SK-N-SH (cell line): ENCODE results near the gene LRRC25. TPM values are rescaled to one million over a fixed set of nuclear protein-coding genes. Genes with fewer than 3 reads are reported as not detected.

ENCODE experiments used
- CTCF ChIA-PET: fragments of 300-600, 350-600 bp; formaldehyde crosslinking; extraction: SDS; loops from one replicate; lab custom pipeline; 2021; lab: Yijun Ruan, JAX
- POLR2A ChIA-PET: fragments of 350-600 bp; sonication (Branson Sonifier 250); formaldehyde crosslinking; extraction: SDS; loops from one replicate; lab custom pipeline; 2020; ENCODE audit warnings: antibody characterized with exemption, inconsistent platforms; lab: Yijun Ruan, JAX
- DNase-seq: peaks from one replicate; pipeline ENCODE4 v3.0.0; 2012
- H2AFZ ChIP-seq: fragments of 200-600 bp; sonication (generic); 2 replicates; pipeline ENCODE4 v1.8.1; 2016; ENCODE audit warnings: antibody characterized with exemption, mild to moderate bottlenecking, low read depth
- H3F3A ChIP-seq: fragments of 200-600 bp; sonication (generic); replicated peaks from 2 replicates; pipeline ENCODE3; 2016; ENCODE audit warnings: antibody characterized with exemption, mild to moderate bottlenecking; ENCODE audit not compliant: insufficient read depth
- H3K27ac ChIP-seq, 2 experiments: fragments of 200-500 bp in 1 of 2; fragments of 200-600 bp in 1 of 2; sonication (Bioruptor generic) in 1 of 2; sonication (generic), shearing (Covaris generic) in 1 of 2; 2 replicates each; pipeline versions ENCODE4 v1.5.1 to v1.6.1; 2014 to 2016; ENCODE audit warnings: low read depth in 2 of 2, inconsistent platforms in 1 of 2, low read length in 1 of 2, mild to moderate bottlenecking in 1 of 2, mixed read lengths in 1 of 2
- H3K27me3 ChIP-seq: fragments of 200-600 bp; sonication (generic), shearing (Covaris generic); 2 replicates; pipeline ENCODE4 v1.6.1; 2016; ENCODE audit warnings: mixed run types; ENCODE audit not compliant: insufficient read depth
- H3K36me3 ChIP-seq, 2 experiments: fragments of 200-500 bp in 1 of 2; fragments of 200-600 bp in 1 of 2; sonication (Bioruptor generic) in 1 of 2; sonication (generic) in 1 of 2; replicated peaks in 1 of 2; 2 replicates each; pipeline versions ENCODE3 to v1.5.1; 2014 to 2016; ENCODE audit warnings: low read length in 1 of 2, mild to moderate bottlenecking in 1 of 2; ENCODE audit not compliant: insufficient read depth in 2 of 2, control insufficient read depth in 1 of 2
- H3K4me1 ChIP-seq, 2 experiments: fragments of 200-500 bp in 1 of 2; fragments of 200-600 bp in 1 of 2; sonication (Bioruptor generic) in 1 of 2; sonication (generic), shearing (Covaris generic) in 1 of 2; 2 replicates each; pipeline versions ENCODE4 v1.5.1 to v1.6.1; 2014 to 2016; ENCODE audit warnings: low read depth in 1 of 2, low read length in 1 of 2, mixed run types in 1 of 2; ENCODE audit not compliant: insufficient read depth in 2 of 2, control insufficient read depth in 1 of 2
- H3K4me2 ChIP-seq: fragments of 200-600 bp; sonication (generic), shearing (Covaris generic); 2 replicates; pipeline ENCODE4 v1.6.1; 2017; ENCODE audit warnings: mixed run types
- H3K4me3 ChIP-seq, 2 experiments: fragments of 200-500 bp in 1 of 2; fragments of 200-600 bp in 1 of 2; sonication (Bioruptor generic) in 1 of 2; sonication (generic), shearing (Covaris generic) in 1 of 2; 2 replicates each; pipeline versions ENCODE4 v1.5.1 to v1.8.1; 2014 to 2016; ENCODE audit warnings: low read depth in 2 of 2, inconsistent platforms in 1 of 2, low read length in 1 of 2, mild to moderate bottlenecking in 1 of 2, mixed read lengths in 1 of 2, moderate library complexity in 1 of 2
- H3K79me2 ChIP-seq: fragments of 200-600 bp; sonication (generic); 2 replicates; pipeline ENCODE4 v1.8.1; 2017; ENCODE audit warnings: mild to moderate bottlenecking; ENCODE audit not compliant: insufficient read depth
- H3K9ac ChIP-seq: fragments of 200-600 bp; sonication (generic); 2 replicates; pipeline ENCODE4 v1.6.1; 2017; ENCODE audit warnings: mixed run types
- H3K9me2 ChIP-seq: fragments of 200-600 bp; sonication (generic); 2 replicates; pipeline ENCODE4 v1.6.1; 2017; ENCODE audit warnings: mixed run types
- H3K9me3 ChIP-seq: fragments of 200-600 bp; sonication (generic); 2 replicates; pipeline ENCODE4 v1.6.1; 2017; ENCODE audit warnings: mixed run types, mild to moderate bottlenecking, moderate library complexity
- H4K20me1 ChIP-seq: fragments of 200-600 bp; sonication (generic); 2 replicates; pipeline ENCODE4 v1.6.1; 2017; ENCODE audit warnings: mild to moderate bottlenecking, mixed run types; ENCODE audit not compliant: insufficient read depth
- CHD2 ChIP-seq: fragments of 150-350 bp; IDR thresholded peaks from 2 replicates; pipeline ENCODE4 v1.6.1; 2018; ENCODE audit warnings: low read length; ENCODE audit not compliant: partially characterized antibody
- EP300 ChIP-seq, 2 experiments: IDR thresholded peaks; 2 replicates each; pipeline versions ENCODE4 v1.4.0 to v1.6.1; 2012; ENCODE audit warnings: borderline replicate concordance in 1 of 2, low read depth in 1 of 2, low read length in 1 of 2
- FOXJ3 ChIP-seq: sonication (generic); formaldehyde crosslinking; IDR thresholded peaks from 2 replicates; pipeline ENCODE4 v1.5.1; 2020; ENCODE audit warnings: mild to moderate bottlenecking, missing genetic modification reagents
- FOXM1 ChIP-seq: IDR thresholded peaks from 2 replicates; pipeline ENCODE4 v1.4.0; 2012; ENCODE audit warnings: low read depth, mild to moderate bottlenecking
- GABPA ChIP-seq: IDR thresholded peaks from 2 replicates; pipeline ENCODE4 v1.4.0; 2012; ENCODE audit warnings: low read depth, mild to moderate bottlenecking
- JUND ChIP-seq: IDR thresholded peaks from 2 replicates; pipeline ENCODE4 v1.4.0; 2012
- MEF2A ChIP-seq: IDR thresholded peaks from 2 replicates; pipeline ENCODE4 v1.4.0; 2012; ENCODE audit warnings: low read depth, borderline replicate concordance
- NFIC ChIP-seq: IDR thresholded peaks from 2 replicates; pipeline ENCODE4 v1.4.0; 2012; ENCODE audit warnings: borderline replicate concordance
- NRF1 ChIP-seq: IDR thresholded peaks from 2 replicates; pipeline ENCODE4 v1.6.1; 2012; ENCODE audit warnings: low read depth, mild to moderate bottlenecking, low read length
- RAD21 ChIP-seq: IDR thresholded peaks from 2 replicates; pipeline ENCODE4 v1.6.1; 2012; ENCODE audit warnings: mild to moderate bottlenecking, low read length
- RCOR1 ChIP-seq: fragments of 150-350 bp; IDR thresholded peaks from 2 replicates; pipeline ENCODE4 v1.6.1; 2017; ENCODE audit warnings: antibody characterized with exemption, low read length
- RFX5 ChIP-seq: IDR thresholded peaks from 2 replicates; pipeline ENCODE4 v1.6.1; 2012; ENCODE audit warnings: mild to moderate bottlenecking, improper control_type of control experiment, low read length
- RXRA ChIP-seq: IDR thresholded peaks from 2 replicates; pipeline ENCODE4 v1.4.0; 2012; ENCODE audit warnings: low read depth, mild to moderate bottlenecking, borderline replicate concordance
- SIN3A ChIP-seq: IDR thresholded peaks from 2 replicates; pipeline ENCODE4 v1.6.1; 2012; ENCODE audit warnings: low read depth, mild to moderate bottlenecking, low read length, moderate library complexity, borderline replicate concordance
- SMC3 ChIP-seq: IDR thresholded peaks from 2 replicates; pipeline ENCODE4 v1.6.1; 2012; ENCODE audit warnings: low read depth, low read length, improper control_type of control experiment
- ZBTB33 ChIP-seq: IDR thresholded peaks from 2 replicates; pipeline ENCODE4 v1.4.0; 2012; ENCODE audit warnings: low read depth, borderline replicate concordance
- WGBS: methylation state at CpG from one replicate; pipeline ENCODE4 v1.1.6; 2017; ENCODE audit warnings: low lambda C conversion rate; 5-methylcytosine and 5-hydroxymethylcytosine counted together
- polyA plus RNA-seq, 3 experiments: library from polyadenylated mRNA; depleted of rRNA; stranded (reverse); fragments of >200 nt; gene quantifications; 2 replicates each; pipeline ENCODE4 v1.2.3, GENCODE V29; 2012
- TF ChIP-seq, protein P1 (sequence below): IDR thresholded peaks from 2 replicates; pipeline ENCODE4; 2012
- TF ChIP-seq, protein P2 (sequence below): IDR thresholded peaks from 2 replicates; pipeline ENCODE4 v1.4.0; 2012; ENCODE audit warnings: low read depth
- TF ChIP-seq, protein P3 (sequence below): fragments of 150-350 bp; IDR thresholded peaks from 2 replicates; pipeline ENCODE4 v1.6.1; 2016; ENCODE audit warnings: mild to moderate bottlenecking, low read depth, low read length

LRRC25 gene
- polyA plus RNA-seq, 1 of the 3 experiments (the other 2 are of a cell fraction): not detected

DNA sequence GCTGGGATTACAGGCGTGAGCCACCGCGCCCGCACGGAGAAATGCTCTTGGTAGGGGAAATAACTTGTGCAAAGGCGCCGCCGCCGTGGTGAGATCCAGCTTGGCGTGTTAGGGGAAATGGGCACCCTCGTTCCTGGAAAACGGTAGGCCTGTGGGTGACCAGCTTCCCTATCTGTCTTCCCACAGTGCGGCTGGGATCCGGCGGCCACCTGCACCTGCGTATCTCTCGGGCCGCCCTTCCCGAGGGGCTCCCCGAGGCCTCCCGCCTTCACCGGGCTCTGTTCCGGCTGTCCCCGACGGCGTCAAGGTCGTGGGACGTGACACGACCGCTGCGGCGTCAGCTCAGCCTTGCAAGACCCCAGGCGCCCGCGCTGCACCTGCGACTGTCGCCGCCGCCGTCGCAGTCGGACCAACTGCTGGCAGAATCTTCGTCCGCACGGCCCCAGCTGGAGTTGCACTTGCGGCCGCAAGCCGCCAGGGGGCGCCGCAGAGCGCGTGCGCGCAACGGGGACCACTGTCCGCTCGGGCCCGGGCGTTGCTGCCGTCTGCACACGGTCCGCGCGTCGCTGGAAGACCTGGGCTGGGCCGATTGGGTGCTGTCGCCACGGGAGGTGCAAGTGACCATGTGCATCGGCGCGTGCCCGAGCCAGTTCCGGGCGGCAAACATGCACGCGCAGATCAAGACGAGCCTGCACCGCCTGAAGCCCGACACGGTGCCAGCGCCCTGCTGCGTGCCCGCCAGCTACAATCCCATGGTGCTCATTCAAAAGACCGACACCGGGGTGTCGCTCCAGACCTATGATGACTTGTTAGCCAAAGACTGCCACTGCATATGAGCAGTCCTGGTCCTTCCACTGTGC is 9.1 kb downstream of the LRRC25 start (continued):
- TF ChIP-seq ZBTB33 (no peak), MEF2A (no peak), GABPA (no peak), RFX5 (no peak)
- TF ChIP-seq, protein P1, sequence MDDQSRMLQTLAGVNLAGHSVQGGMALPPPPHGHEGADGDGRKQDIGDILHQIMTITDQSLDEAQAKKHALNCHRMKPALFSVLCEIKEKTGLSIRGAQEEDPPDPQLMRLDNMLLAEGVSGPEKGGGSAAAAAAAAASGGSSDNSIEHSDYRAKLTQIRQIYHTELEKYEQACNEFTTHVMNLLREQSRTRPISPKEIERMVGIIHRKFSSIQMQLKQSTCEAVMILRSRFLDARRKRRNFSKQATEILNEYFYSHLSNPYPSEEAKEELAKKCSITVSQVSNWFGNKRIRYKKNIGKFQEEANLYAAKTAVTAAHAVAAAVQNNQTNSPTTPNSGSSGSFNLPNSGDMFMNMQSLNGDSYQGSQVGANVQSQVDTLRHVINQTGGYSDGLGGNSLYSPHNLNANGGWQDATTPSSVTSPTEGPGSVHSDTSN: no peak
- TF ChIP-seq, protein P2, sequence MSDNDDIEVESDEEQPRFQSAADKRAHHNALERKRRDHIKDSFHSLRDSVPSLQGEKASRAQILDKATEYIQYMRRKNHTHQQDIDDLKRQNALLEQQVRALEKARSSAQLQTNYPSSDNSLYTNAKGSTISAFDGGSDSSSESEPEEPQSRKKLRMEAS: peak; percentile 68; the same call in 1 of the 2 replicates
- TF ChIP-seq, protein P3, sequence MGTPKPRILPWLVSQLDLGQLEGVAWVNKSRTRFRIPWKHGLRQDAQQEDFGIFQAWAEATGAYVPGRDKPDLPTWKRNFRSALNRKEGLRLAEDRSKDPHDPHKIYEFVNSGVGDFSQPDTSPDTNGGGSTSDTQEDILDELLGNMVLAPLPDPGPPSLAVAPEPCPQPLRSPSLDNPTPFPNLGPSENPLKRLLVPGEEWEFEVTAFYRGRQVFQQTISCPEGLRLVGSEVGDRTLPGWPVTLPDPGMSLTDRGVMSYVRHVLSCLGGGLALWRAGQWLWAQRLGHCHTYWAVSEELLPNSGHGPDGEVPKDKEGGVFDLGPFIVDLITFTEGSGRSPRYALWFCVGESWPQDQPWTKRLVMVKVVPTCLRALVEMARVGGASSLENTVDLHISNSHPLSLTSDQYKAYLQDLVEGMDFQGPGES: no peak

DNA sequence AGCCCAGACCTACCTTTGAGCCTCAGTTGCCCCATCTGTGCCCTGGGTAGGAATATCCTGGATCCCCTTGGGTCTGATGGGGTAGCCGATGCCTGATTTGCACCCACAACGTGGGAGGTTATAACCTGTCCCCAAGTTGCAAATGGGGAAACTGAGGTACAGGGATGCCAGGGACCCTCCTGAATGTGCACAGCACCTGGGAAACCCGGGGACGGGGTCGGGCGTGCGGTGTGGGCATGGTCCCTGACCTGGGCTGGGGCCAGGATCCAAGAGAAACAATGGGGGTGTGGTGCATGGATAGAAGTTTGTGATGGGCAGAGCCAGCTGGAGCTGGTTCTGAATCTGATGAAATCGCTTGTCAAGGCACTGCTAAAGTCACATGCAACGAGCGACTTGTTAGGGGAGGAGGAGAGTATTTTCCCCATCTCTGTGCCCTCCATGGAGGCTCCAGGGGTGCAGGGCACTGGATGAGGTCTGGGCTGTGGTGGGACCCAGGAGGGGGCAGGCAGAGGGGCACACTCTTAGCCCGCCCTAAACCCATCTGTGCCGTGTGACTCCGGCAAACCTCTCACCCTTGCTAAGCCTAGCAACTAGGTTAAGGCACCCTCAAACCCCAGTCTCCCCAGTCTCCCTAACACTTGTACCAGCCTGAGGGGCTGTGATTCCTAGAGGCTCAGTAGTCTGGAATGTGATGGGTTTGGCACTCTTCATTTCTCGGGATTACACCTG is 10.7 kb downstream of the LRRC25 start:
- whole genome bisulfite sequencing: 83% methylated on average over 11 of the region's 14 CpGs
- 0 out of 4 replicates have a peak overlapping the region, but pooled peaks of 1 of the 2 experiments have one; percentile 9 for H3K27ac ChIP-seq

More for the DNA sequence above, 10.7 kb downstream of the LRRC25 start:
- H3K4me3 ChIP-seq: peak overlapping the region; percentile 51 to 60
- no peak for TF ChIP-seq GABPA
- no peak for TF ChIP-seq CHD2
- TF ChIP-seq RCOR1: no peak
- TF ChIP-seq JUND: no peak
- no peak for TF ChIP-seq NFIC
- TF ChIP-seq FOXJ3 (CRISPR knock-in tag): no peak
- no peak for TF ChIP-seq SIN3A
- TF ChIP-seq FOXM1: no peak
- TF ChIP-seq NRF1: no peak
- TF ChIP-seq EP300 (IDR thresholded peaks at IDR 0.05; ENCODE audit: borderline replicate concordance in 1 of 2, low read depth in 1 of 2, low read length in 1 of 2): no peak
- no peak for TF ChIP-seq RXRA
- TF ChIP-seq, protein P1: no peak
- no peak for TF ChIP-seq SMC3
- no peak for TF ChIP-seq RAD21
- TF ChIP-seq, protein P3: no peak
- TF ChIP-seq, protein P2: no peak
- no peaks in the 10 kb centered on the region for H3K27me3 ChIP-seq
- H3K79me2 ChIP-seq: peaks cover 9% of the 10 kb centered on the region
- peaks cover 18% of the 10 kb centered on the region for H3F3A ChIP-seq
- H2AFZ ChIP-seq: no peak overlapping the region
- no peaks in the 10 kb centered on the region for H3K9me3 ChIP-seq
- peaks cover 0 to 9% of the 10 kb centered on the region in 2 experiments; a peak in 1 of 4 replicates for H3K4me1 ChIP-seq
- peaks cover 3 to 6% of the 10 kb centered on the region in 2 experiments for H3K36me3 ChIP-seq
- CTCF ChIA-PET: interaction anchor here (0.6 to 8.6 kb wide), 11 partner anchors 9 to 45 kb away, joined by 3 to 160 read pairs (median 6); partner anchors contain the start of gene SSBP4
- no peak for DNase-seq
- H3K9me2 ChIP-seq: no peaks in the 10 kb centered on the region
- POLR2A ChIA-PET: no interaction called here
- no peaks in the 10 kb centered on the region; the same call in 1 of the 2 replicates for H4K20me1 ChIP-seq
- H3K4me2 ChIP-seq: peak overlapping the region; percentile 82
- peak overlapping the region; percentile 39 for H3K9ac ChIP-seq
